GM12801 (cell line): Measurements from ENCODE around the gene MAN2C1.

Experiments
- CTCF ChIP-seq: IDR thresholded peaks from one replicate; pipeline ENCODE4 v1.5.1; 2011; ENCODE audit warnings: control low read depth; ENCODE audit not compliant: insufficient read length; ENCODE audit errors: extremely low read depth

Gene MAN2C1

DNA sequence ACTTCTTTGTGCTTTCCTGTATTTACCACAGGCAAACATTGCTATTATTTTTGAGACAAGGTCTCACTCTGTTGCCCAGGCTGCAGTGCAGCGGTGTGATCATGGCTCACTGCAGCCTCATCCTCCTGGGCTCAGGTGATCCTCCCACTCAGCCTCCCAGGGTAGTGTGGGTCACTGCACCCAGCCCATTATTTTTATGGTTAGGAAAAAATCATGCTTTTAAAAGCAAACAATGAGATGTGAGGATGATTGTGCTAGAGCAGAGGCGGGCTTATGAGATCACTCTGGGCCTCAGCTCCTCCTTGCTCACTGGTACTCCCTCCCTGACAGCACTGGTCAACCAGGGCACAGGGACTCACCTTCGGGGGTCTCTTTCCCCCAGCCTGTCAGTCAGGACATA lies 2.2 kb downstream of the MAN2C1 start:
- no peak for TF ChIP-seq CTCF

- no peak for TF ChIP-seq CTCF
Measured at GRCh38 chr15:75364881-75365280, 3.5 kb downstream of the MAN2C1 start.

DNA sequence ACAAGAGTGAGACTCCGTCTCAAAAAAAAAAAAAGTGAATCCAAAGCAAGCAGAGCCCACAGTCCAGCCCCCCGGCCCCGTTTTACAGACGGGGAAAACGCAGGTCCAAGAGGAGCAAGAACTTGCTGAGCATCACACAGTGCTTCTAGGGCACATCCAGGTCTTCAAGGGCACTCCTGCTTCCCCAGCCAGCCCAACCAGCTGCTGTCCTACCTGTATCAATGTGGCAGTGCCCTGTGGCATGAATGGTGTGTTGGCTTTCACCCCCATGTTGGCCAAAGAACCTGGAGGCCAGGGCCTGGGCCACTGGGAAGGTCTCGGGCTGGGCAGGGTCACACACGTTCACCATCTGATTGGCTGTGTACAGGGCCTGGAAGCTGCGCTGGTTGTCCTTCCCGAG lies 4.6 kb downstream of the MAN2C1 start:
- TF ChIP-seq CTCF, result no peak

DNA sequence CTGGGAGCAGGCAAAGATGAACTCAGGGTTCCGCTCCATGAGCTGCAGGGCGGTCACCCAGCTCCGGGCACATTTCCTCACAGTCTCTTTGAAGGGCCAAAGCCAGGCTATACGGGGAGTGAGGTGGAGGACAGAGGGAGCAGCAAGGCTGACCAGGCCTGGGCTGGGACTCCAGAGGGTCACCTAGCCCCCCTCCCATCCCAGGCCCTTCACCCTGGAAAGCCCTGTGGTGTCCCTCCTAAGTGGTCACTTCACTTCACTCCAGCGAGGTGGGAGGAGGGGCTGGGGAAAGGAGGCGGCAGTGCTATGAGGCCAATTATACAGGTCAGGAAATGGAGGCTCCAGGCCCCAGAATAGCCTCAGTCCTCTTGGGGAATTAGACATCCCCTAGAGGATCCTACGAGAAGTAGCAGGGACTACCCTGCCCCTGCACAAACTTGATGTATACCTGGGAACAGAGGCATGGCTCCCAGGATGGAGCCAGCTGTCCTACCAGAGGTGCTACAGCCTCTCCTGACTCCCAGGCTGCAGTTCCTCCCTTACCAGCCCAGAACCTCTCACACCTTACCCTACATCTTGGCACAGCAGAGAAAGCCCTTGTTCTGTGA lies 5.7 kb downstream of the MAN2C1 start:
- TF ChIP-seq CTCF, result no peak

- TF ChIP-seq CTCF, result no peak
Measured at GRCh38 chr15:75361989-75362641, 6.3 kb downstream of the MAN2C1 start.

DNA sequence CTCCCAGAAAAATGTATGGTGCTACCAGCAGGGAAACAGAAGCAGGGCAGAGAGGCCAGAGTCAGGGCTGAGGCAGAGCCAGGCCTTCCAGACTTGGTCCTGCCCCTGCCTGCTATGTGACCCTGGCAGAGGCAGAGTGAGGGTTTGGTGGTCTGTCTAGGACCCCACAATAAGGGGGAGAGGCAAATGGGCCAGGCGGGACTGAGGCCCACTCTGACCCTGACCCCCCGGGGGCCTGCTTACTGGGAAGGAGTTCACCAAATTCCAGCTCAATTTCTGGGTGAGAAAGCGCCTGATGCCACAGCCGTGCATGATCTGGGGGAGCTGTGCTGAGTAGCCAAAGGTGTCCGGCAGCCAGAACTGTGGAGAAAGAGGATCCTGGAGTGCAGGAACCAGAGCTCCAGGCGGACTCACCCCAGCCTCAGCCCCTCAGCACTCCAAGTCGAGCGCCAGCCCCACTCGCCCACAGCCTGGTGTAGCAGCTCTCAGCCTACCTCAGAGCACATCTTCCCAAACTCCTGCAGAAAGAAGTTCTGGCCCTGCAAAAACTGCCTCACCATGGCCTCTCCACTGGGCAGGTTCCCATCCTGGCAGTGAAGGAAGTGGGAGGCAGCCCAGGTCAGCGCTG lies 6.9 kb downstream of the MAN2C1 start:
- TF ChIP-seq CTCF, result no peak

GRCh38 chr15:75360856-75361255 lies 7.6 kb downstream of the MAN2C1 start:
- no peak for TF ChIP-seq CTCF
